ENCODE measurements around the gene MYF5. TPM values are rescaled to one million over a fixed set of nuclear protein-coding genes. Genes with fewer than 3 reads are reported as not detected.

MYF5 gene
- total and polyA plus RNA-seq, 2 of the 13 experiments (the other 11 are each of a cell fraction or from before 2014, with no cell fraction given) = not detected

- no peak for TF ChIP-seq ZNF503 (CRISPR knock-in tag; IDR thresholded peaks at IDR 0.05)
These were observed 4.6 kb downstream of the MYF5 start (continued) for GRCh38 chr12:80721326-80721725.

- Histone ChIP-seq H3K4me1 (ENCODE audit: insufficient read depth, low read length) (no peaks in the 10 kb centered on the region), H3K27me3 (ENCODE audit: control insufficient read depth in 1 of 2, insufficient read depth in 2 of 2, low read length in 2 of 2) (no peaks in the 10 kb centered on the region; a peak in 1 of 5 replicates), H3K27ac (ENCODE audit: extremely low read length, insufficient read depth, low read length) (no peak overlapping the region), H4K20me1 (ENCODE audit: insufficient read depth, low read length) (no peaks in the 10 kb centered on the region), H3K79me2 (ENCODE audit: insufficient read depth, low read length) (no peaks in the 10 kb centered on the region), H3K9ac (ENCODE audit: insufficient read depth, low read depth, low read length) (no peak overlapping the region), H2AFZ (ENCODE audit: low read length) (no peak overlapping the region), H3K9me3 (ENCODE audit: low read length) (no peaks in the 10 kb centered on the region), H3K4me3 (replicated peaks in 1 of 3; ENCODE audit: insufficient read depth in 1 of 3, low read depth in 2 of 3, low read length in 3 of 3) (no peak overlapping the region), H3K4me2 (ENCODE audit: low read depth, low read length) (no peak overlapping the region), H3K36me3 (replicated peaks in 1 of 2; ENCODE audit: control insufficient read depth in 1 of 2, insufficient read depth in 2 of 2, low read length in 2 of 2) (no peaks in the 10 kb centered on the region)
- intact Hi-C loops (cut with micrococcal nuclease; ENCODE audit: unreplicated experiment) = no loop called here
- no peak for ATAC-seq
- ChIA-PET CTCF (ENCODE audit: low intra/inter-chr PET ratio, low total read pairs) (no interaction called here), POLR2A (no interaction called here)
- DNase-seq (ENCODE audit: low spot score) = no peak
- BruUV-seq (replicated peaks) = no TSS peak
- no peak for FAIRE-seq
- TF ChIP-seq SMAD9 (CRISPR knock-in tag; IDR thresholded peaks at IDR 0.05) (no peak), MNT (IDR thresholded peaks at IDR 0.05) (0 out of 2 replicates have a peak, but pooled peaks have one; percentile 9)
- WGBS (ENCODE audit: low lambda C conversion rate) = 1% methylated on average over 6 of the region's 6 CpGs
- in situ Hi-C loops (cut with HindIII; ENCODE audit: extremely low pct_ligation_motif_present, low pct_unique_long_range_greater_than_20kb) = loop anchor here (10.0 kb wide), 1 partner anchor 341 kb away; no protein-coding TSS in a partner anchor
These were observed 29.3 kb downstream of the MYF5 start for GRCh38 chr12:80745851-80746505.
